ENCODE data around the gene NYAP2. TPM values are rescaled to one million over a fixed set of nuclear protein-coding genes. Genes with fewer than 3 reads are reported as not detected.

Gene NYAP2
- total and polyA plus RNA-seq, 8 donors, result 0.03 to 0.31 (median 0.07) TPM; not detected in 1

- no peaks in the 10 kb centered on the region for H3K27me3 ChIP-seq
- H3K36me3 ChIP-seq, result no peaks in the 10 kb centered on the region
- 85 to 95% methylated on average over 2 of the region's 2 CpGs for WGBS, 2 donors
- no peak overlapping the region for H3K27ac ChIP-seq
- ATAC-seq (no peak), DNase-seq (no peak), FAIRE-seq (no peak)
- no peak overlapping the region for H3K4me3 ChIP-seq
- no peaks in the 10 kb centered on the region for H3K9me3 ChIP-seq
- TF ChIP-seq, protein P1, sequence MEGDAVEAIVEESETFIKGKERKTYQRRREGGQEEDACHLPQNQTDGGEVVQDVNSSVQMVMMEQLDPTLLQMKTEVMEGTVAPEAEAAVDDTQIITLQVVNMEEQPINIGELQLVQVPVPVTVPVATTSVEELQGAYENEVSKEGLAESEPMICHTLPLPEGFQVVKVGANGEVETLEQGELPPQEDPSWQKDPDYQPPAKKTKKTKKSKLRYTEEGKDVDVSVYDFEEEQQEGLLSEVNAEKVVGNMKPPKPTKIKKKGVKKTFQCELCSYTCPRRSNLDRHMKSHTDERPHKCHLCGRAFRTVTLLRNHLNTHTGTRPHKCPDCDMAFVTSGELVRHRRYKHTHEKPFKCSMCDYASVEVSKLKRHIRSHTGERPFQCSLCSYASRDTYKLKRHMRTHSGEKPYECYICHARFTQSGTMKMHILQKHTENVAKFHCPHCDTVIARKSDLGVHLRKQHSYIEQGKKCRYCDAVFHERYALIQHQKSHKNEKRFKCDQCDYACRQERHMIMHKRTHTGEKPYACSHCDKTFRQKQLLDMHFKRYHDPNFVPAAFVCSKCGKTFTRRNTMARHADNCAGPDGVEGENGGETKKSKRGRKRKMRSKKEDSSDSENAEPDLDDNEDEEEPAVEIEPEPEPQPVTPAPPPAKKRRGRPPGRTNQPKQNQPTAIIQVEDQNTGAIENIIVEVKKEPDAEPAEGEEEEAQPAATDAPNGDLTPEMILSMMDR (IDR thresholded peaks at IDR 0.05), result no peak
- intact Hi-C loops (cut with DNase I), result no loop called here
- H3K4me1 ChIP-seq, result no peaks in the 10 kb centered on the region
Measured at GRCh38 chr2:225422145-225422544, 22.6 kb downstream of the NYAP2 start.

- 42 to 65% methylated on average over 1 of the region's 1 CpG for whole genome bisulfite sequencing, 2 donors
- Histone ChIP-seq H3K27me3 (no peaks in the 10 kb centered on the region), H3K9me3 (no peaks in the 10 kb centered on the region), H3K4me1 (no peaks in the 10 kb centered on the region), H3K36me3 (no peaks in the 10 kb centered on the region), H3K27ac (no peak overlapping the region), H3K4me3 (no peak overlapping the region)
- ATAC-seq, result no peak
- intact Hi-C loops (cut with DNase I), result no loop called here
- TF ChIP-seq, protein P1 (IDR thresholded peaks at IDR 0.05), result no peak
- no peak for FAIRE-seq
- DNase-seq, result no peak
Measured at GRCh38 chr2:225425284-225425683, 25.8 kb downstream of the NYAP2 start.

- 29 to 40% methylated on average over 1 of the region's 1 CpG for WGBS, 2 donors
- no peaks in the 10 kb centered on the region for H3K36me3 ChIP-seq
- no peak overlapping the region for H3K4me3 ChIP-seq
- no peak overlapping the region for H3K27ac ChIP-seq
- TF ChIP-seq, protein P1 (IDR thresholded peaks at IDR 0.05), result no peak
- no peaks in the 10 kb centered on the region for H3K27me3 ChIP-seq
- H3K9me3 ChIP-seq, result no peaks in the 10 kb centered on the region
- no peak for FAIRE-seq
- ATAC-seq, result no peak
- no peak for DNase-seq
- no peaks in the 10 kb centered on the region for H3K4me1 ChIP-seq
- intact Hi-C loops (cut with DNase I), result no loop called here
Measured at GRCh38 chr2:225428360-225428759, 28.9 kb downstream of the NYAP2 start.

DNA sequence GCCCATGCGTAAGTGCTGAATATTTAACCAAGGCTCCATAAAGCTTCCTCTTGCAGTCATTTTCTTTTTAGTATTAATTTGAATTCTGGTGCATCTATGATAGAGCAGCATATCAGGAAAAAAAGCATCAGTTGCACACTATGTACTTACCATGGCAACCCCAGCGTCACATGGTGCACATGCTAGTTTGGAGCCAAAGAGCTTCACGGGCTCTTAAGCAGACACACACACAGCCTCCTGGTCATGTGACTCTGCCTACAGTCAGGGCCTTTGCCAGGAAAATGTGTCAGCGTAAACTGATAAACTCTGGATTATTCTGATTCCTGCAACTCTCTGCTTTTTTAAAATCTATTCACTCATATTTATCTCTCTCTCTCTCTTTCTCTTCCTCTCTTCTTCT, 30.2 kb downstream of the NYAP2 start:
- H3K27me3 ChIP-seq, result no peaks in the 10 kb centered on the region
- TF ChIP-seq, protein P1 (IDR thresholded peaks at IDR 0.05), result no peak
- WGBS, 2 donors, result 26 to 28% methylated on average over 4 of the region's 4 CpGs
- no peak overlapping the region for H3K27ac ChIP-seq
- no peaks in the 10 kb centered on the region for H3K36me3 ChIP-seq
- no peaks in the 10 kb centered on the region for H3K4me1 ChIP-seq
- no peaks in the 10 kb centered on the region for H3K9me3 ChIP-seq
- intact Hi-C loops (cut with DNase I), result no loop called here
- FAIRE-seq (no peak), DNase-seq (peak in 5 of 6 donors; percentile 25 to 74 (median 66)), ATAC-seq (peak; percentile 96 to 100 (median 98))
- H3K4me3 ChIP-seq, result no peak overlapping the region

GRCh38 chr2:225431105-225431863, 31.8 kb downstream of the NYAP2 start:
- H3K27me3 ChIP-seq, result no peaks in the 10 kb centered on the region
- no peak overlapping the region for H3K4me3 ChIP-seq
- no peak for FAIRE-seq
- TF ChIP-seq, protein P1 (IDR thresholded peaks at IDR 0.05), result no peak
- no peak for ATAC-seq
- no peak for DNase-seq
- no peaks in the 10 kb centered on the region for H3K36me3 ChIP-seq
- no peaks in the 10 kb centered on the region for H3K4me1 ChIP-seq
- WGBS, 2 donors, result 68 to 74% methylated on average over 5 of the region's 5 CpGs
- intact Hi-C loops (cut with DNase I), result no loop called here
- no peaks in the 10 kb centered on the region for H3K9me3 ChIP-seq
- H3K27ac ChIP-seq, result no peak overlapping the region

All from pancreas (tissue), 10 donors.